DND-41 (cell line): Measurements from ENCODE around the gene SLC1A6.

Source experiments
- ATAC-seq: fragments of 200-7000 bp; cut with Tn5 transposase; 3 replicates; pipeline ENCODE4 v1.9.1; 2021; ENCODE audit warnings: low read depth; ENCODE audit not compliant: insufficient read depth
- DNase-seq: peaks from one replicate; pipeline ENCODE4 v3.0.0-alpha.2; 2020
- H2AFZ ChIP-seq: 2 replicates; pipeline ENCODE4 v1.6.0; 2012; ENCODE audit warnings: low read depth, low read length
- H3K27ac ChIP-seq: 2 replicates; pipeline ENCODE4 v1.5.1; 2012; ENCODE audit warnings: low read length, inconsistent platforms
- H3K27me3 ChIP-seq: fragments of 200-600 bp; sonication (generic); 2 replicates; pipeline ENCODE4 v1.6.0; 2012; ENCODE audit warnings: low read length, mild to moderate bottlenecking, inconsistent platforms; ENCODE audit not compliant: insufficient read depth, poor library complexity
- H3K36me3 ChIP-seq: 2 replicates; pipeline ENCODE4 v1.5.1; 2012; ENCODE audit warnings: low read length, inconsistent platforms; ENCODE audit not compliant: insufficient read depth
- H3K4me1 ChIP-seq: 2 replicates; pipeline ENCODE4 v1.5.1; 2012; ENCODE audit warnings: mild to moderate bottlenecking, low read length; ENCODE audit not compliant: insufficient read depth
- H3K4me2 ChIP-seq: 2 replicates; pipeline ENCODE4 v1.6.0; 2012; ENCODE audit warnings: mild to moderate bottlenecking, moderate library complexity, low read length, inconsistent platforms; ENCODE audit not compliant: insufficient read depth
- H3K4me3 ChIP-seq, 2 experiments: fragments of 200-600 bp in 1 of 2; shearing (Covaris generic) in 1 of 2; 2 replicates each; pipeline ENCODE4 v1.5.1; 2012 to 2016; ENCODE audit warnings: inconsistent platforms in 2 of 2, low read length in 2 of 2, mild to moderate bottlenecking in 2 of 2, low read depth in 1 of 2, moderate library complexity in 1 of 2
- H3K79me2 ChIP-seq: 2 replicates; pipeline ENCODE4 v1.6.0; 2012; ENCODE audit warnings: low read length, inconsistent platforms; ENCODE audit not compliant: insufficient read depth
- H3K9ac ChIP-seq: 2 replicates; pipeline ENCODE4 v1.6.0; 2012; ENCODE audit warnings: low read depth, mild to moderate bottlenecking, inconsistent platforms, low read length, moderate library complexity
- H3K9me3 ChIP-seq: 2 replicates; pipeline ENCODE4 v1.5.1; 2012; ENCODE audit warnings: low read length, moderate library complexity, mild to moderate bottlenecking, inconsistent platforms; ENCODE audit not compliant: insufficient read depth, severe bottlenecking
- H4K20me1 ChIP-seq: 2 replicates; pipeline ENCODE4 v1.6.0; 2012; ENCODE audit warnings: low read length; ENCODE audit not compliant: insufficient read depth
- CTCF ChIP-seq: IDR thresholded peaks from 2 replicates; pipeline ENCODE4 v1.5.1; 2012; ENCODE audit warnings: borderline replicate concordance, low read length, moderate library complexity, mild to moderate bottlenecking; ENCODE audit not compliant: poor library complexity, severe bottlenecking; ENCODE audit errors: extremely low read depth
- EZH2 ChIP-seq: IDR thresholded peaks from 3 replicates; pipeline ENCODE4 v1.6.1; 2012; ENCODE audit warnings: borderline replicate concordance, low read depth, mild to moderate bottlenecking, moderate library complexity, low read length, inconsistent platforms; ENCODE audit not compliant: severe bottlenecking

Gene SLC1A6

GRCh38 chr19:14997981-14998380 is 18.3 kb upstream of the SLC1A6 start:
- TF ChIP-seq EZH2 (no peak), CTCF (no peak)
- H3K27me3 ChIP-seq: no peaks in the 10 kb centered on the region
- ATAC-seq: no peak
- H4K20me1 ChIP-seq: no peaks in the 10 kb centered on the region
- no peak overlapping the region for H3K27ac ChIP-seq
- H3K9ac ChIP-seq: no peak overlapping the region
- DNase-seq: no peak
- no peaks in the 10 kb centered on the region for H3K36me3 ChIP-seq
- H3K9me3 ChIP-seq: no peaks in the 10 kb centered on the region
- H3K4me3 ChIP-seq: no peak overlapping the region
- no peak overlapping the region for H3K4me2 ChIP-seq
- no peaks in the 10 kb centered on the region for H3K79me2 ChIP-seq
- H2AFZ ChIP-seq: no peak overlapping the region
- no peaks in the 10 kb centered on the region for H3K4me1 ChIP-seq

- no peak overlapping the region for H3K9ac ChIP-seq
- ATAC-seq: no peak
Observed at GRCh38 chr19:14992780-14993179, 13.1 kb upstream of the SLC1A6 start.

GRCh38 chr19:14985133-14985532 is 5.5 kb upstream of the SLC1A6 start:
- no peaks in the 10 kb centered on the region for H3K36me3 ChIP-seq
- no peak for TF ChIP-seq CTCF
- no peak for TF ChIP-seq EZH2
- no peak for ATAC-seq

More at GRCh38 chr19:14992780-14993179, 13.1 kb upstream of the SLC1A6 start:
- no peaks in the 10 kb centered on the region for H3K9me3 ChIP-seq
- no peaks in the 10 kb centered on the region for H3K79me2 ChIP-seq
- H3K27me3 ChIP-seq: peaks cover 3% of the 10 kb centered on the region
- H3K36me3 ChIP-seq: no peaks in the 10 kb centered on the region
- H4K20me1 ChIP-seq: no peaks in the 10 kb centered on the region
- no peak overlapping the region for H3K27ac ChIP-seq
- H3K4me3 ChIP-seq: no peak overlapping the region
- no peak overlapping the region for H2AFZ ChIP-seq
- no peaks in the 10 kb centered on the region for H3K4me1 ChIP-seq
- H3K4me2 ChIP-seq: no peak overlapping the region
- no peak for DNase-seq
- TF ChIP-seq CTCF: no peak
- no peak for TF ChIP-seq EZH2

More at GRCh38 chr19:14985133-14985532, 5.5 kb upstream of the SLC1A6 start:
- H3K9me3 ChIP-seq: no peaks in the 10 kb centered on the region
- no peak for DNase-seq
- H3K27ac ChIP-seq: no peak overlapping the region
- H3K27me3 ChIP-seq: no peaks in the 10 kb centered on the region
- no peaks in the 10 kb centered on the region for H3K79me2 ChIP-seq
- H3K9ac ChIP-seq: no peak overlapping the region
- no peak overlapping the region for H2AFZ ChIP-seq
- no peak overlapping the region for H3K4me2 ChIP-seq
- H3K4me1 ChIP-seq: no peaks in the 10 kb centered on the region
- no peaks in the 10 kb centered on the region for H4K20me1 ChIP-seq
- no peak overlapping the region for H3K4me3 ChIP-seq
